ENCODE data around the gene EPHA3.

EPHA3 gene

GRCh38 chr3:89472101-89472500 is 364.7 kb downstream of the EPHA3 start:
- no peak for DNase-seq

- no peak for DNase-seq
Measured at GRCh38 chr3:89474333-89475130, 367.1 kb downstream of the EPHA3 start.

GRCh38 chr3:89488800-89489580 is 381.6 kb downstream of the EPHA3 start:
- DNase-seq = no peak

- no peak for DNase-seq
Measured at GRCh38 chr3:89490129-89490528, 382.7 kb downstream of the EPHA3 start.

GRCh38 chr3:89494734-89495133 is 387.3 kb downstream of the EPHA3 start:
- no peak for DNase-seq

GRCh38 chr3:89503891-89504391 is 396.5 kb downstream of the EPHA3 start:
- no peak for DNase-seq

- no peak for DNase-seq
Measured at GRCh38 chr3:89504432-89504831, 397.0 kb downstream of the EPHA3 start.

GRCh38 chr3:89506462-89507103 is 399.2 kb downstream of the EPHA3 start:
- DNase-seq = no peak

GRCh38 chr3:89521328-89521727 is 413.9 kb downstream of the EPHA3 start:
- DNase-seq = no peak

- no peak for DNase-seq
Measured at GRCh38 chr3:89522155-89522554, 414.7 kb downstream of the EPHA3 start.

- no peak for DNase-seq
Measured at GRCh38 chr3:89525609-89526008, 418.2 kb downstream of the EPHA3 start.

GRCh38 chr3:89527736-89528305 is 420.4 kb downstream of the EPHA3 start:
- no peak for DNase-seq
